Right ventricle myocardium inferior (tissue), 1 donor: ENCODE measurements around the gene STRN3. TPM values are rescaled to one million over a fixed set of nuclear protein-coding genes. Genes with fewer than 3 reads are reported as not detected.
"Not testable (repeated sequence)": the region's sequence is repeated elsewhere in the genome, so short reads cannot be mapped to it uniquely, and the experiment has no call there.

Experiments used
- ATAC-seq: fragments of 200-7000 bp; cut with Tn5 transposase; one replicate; pipeline ENCODE4 v1.9.1; 2020; ENCODE audit warnings: mild to moderate bottlenecking, moderate library complexity
- DNase-seq: peaks from one replicate; pipeline ENCODE4 v3.0.0; 2021; ENCODE audit errors: missing footprints
- intact Hi-C: fragments of 100-400 bp; cut with DNase I; formaldehyde crosslinking; loops from one replicate; pipeline ENCODE4 v1.11.0; 2022
- total RNA-seq: library from RNA; stranded (reverse); fragmentation: NEBNext Ultra II Directional; extraction: Animal tissue kit (Norgen Biotek cat#: 25700); gene quantifications from one replicate; pipeline ENCODE4 v1.2.1, GENCODE V29; 2021
- donor health status: DM: no; HTN: yes; CAD: no; lungs with severe emphysema.

Gene STRN3
- total RNA-seq, 1 donor from 2014 or later, result 48.4 TPM

DNA sequence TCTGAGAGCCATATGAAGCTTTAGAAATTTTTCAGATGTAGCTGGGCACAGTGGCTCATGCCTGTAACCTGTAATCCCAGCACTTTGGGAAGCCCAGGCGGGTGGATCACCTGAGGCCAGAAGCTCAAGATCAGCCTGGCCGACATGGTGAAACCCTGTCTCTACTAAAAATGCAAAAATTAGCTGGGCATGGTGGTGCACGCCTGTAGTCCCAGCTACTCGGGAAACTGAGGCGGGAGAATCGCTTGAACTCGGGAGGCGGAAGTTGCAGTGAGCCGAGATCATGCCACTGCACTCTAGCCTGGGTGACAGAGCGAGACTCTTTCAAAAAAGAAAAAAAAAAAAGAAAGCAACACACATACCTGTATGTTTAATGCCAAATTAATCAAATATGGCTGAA lies 16.7 kb upstream of the STRN3 start:
- ATAC-seq, DNase-seq, intact Hi-C loops: not testable (repeated sequence)

DNA sequence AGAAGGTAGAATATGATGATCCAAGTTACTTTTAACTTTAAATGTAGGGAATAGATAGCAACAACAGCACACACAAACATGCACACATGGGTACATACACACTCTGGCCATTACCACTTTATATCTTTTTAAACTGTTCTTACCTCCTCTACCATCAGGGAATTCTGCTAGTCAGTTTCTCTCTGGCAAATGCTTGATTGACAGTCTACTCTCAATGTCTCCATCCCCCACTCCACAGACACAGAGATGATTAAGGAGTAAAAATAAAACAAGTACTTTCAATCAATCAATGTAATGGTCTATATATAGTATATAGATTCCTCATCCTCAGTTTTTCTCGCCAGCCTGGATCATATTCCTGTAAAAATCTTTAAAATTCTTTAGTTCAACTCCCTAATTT lies 16.1 kb upstream of the STRN3 start:
- no peak for DNase-seq
- no peak for ATAC-seq
- intact Hi-C loops, result no loop called here

DNA sequence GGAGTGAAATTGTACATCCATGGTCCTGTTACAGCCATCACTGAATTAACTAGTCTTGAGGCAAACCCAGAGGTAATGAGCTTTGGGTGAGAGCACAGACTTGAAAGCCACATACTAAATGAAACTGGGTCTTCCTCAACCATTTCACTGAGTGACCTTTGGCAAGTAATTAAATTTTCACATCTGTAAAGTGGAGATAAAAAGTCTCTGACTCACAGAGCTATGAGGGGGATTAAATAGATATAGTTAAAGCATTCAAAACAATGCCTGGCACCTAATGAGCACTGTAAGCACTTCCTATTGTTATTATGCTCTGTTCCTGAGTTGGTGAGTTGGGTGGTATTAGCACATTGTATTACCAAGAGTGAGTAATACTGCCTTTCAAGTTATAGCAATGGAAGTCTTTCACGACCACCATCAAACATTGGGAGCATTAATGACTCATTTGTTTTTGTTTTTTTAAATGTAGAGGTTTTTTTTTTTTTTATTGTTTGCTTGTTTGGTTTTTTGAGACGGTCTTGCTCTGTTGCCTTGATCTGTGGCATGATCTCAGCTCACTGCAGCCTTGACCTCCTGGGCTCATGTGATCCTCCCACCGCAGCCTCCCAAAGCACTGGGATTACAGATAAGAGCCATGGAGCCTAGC lies 12.5 kb upstream of the STRN3 start:
- intact Hi-C loops, result no loop called here
- ATAC-seq (no peak), DNase-seq (no peak)

DNA sequence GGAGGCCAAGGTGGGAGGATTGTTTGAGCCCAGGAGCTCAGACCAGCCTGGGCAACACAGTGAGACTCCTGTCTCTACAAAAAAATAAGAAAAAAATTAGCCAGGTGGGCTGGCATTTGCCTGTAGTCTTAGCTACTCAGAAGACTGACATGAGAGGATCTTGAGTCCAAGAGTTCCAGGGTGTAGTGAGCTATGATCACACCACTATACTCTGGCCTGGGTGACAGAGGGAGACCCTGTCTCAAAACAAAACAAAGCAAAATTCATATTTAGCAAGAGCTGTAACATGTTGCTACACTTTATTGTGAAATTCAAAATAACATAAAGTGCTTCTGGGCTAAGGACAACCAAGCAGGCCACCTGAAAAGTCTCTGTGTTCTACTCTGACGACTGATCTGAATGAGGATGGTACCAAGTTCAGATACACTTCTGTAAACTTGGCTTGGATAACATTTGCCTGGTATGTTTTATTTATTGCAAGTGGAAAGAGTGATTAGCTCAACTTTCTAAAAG lies 11.6 kb upstream of the STRN3 start:
- ATAC-seq, result no peak
- no peak for DNase-seq
- intact Hi-C loops, result no loop called here

DNA sequence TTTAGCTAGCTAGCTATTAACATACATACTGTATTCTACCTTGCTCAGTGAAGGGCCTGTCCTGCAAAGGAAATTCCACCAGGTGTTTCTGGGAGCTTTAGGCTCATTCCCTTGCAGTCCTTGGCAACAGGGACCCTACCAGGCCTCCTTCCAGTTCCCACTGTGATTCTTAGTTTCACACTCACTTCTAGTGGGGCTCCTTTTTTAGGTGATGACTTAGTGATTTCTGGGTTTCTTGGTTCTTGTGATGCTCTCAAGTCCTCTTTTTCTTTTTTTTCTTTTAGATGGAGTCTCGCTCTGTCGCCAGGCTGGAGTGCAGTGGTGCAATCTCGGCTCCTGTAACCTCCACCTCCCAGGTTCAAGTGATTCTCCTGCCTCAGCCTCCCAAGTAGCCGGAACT lies 10.4 kb upstream of the STRN3 start:
- no peak for DNase-seq
- intact Hi-C loops, result no loop called here
- no peak for ATAC-seq

DNA sequence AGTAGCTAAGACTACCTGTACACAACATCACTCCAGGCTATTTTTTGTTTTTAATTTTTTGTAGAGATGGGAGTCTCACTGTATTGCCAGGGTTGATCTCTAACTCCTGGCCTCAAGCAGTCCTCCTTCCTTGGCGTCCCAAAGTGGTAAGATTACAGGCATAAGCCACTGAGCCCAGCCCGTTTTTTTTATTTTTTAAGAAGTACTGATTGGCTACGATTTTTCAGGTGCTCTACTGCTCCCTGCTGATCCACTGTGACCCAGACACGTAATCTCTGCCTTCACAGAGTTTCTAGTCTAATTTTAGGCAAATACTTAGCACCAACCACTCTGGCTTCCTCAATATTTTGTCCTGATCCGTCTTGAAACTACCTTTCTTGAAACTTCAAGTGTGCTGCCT lies 4.3 kb upstream of the STRN3 start:
- ATAC-seq (no peak), DNase-seq (no peak)

DNA sequence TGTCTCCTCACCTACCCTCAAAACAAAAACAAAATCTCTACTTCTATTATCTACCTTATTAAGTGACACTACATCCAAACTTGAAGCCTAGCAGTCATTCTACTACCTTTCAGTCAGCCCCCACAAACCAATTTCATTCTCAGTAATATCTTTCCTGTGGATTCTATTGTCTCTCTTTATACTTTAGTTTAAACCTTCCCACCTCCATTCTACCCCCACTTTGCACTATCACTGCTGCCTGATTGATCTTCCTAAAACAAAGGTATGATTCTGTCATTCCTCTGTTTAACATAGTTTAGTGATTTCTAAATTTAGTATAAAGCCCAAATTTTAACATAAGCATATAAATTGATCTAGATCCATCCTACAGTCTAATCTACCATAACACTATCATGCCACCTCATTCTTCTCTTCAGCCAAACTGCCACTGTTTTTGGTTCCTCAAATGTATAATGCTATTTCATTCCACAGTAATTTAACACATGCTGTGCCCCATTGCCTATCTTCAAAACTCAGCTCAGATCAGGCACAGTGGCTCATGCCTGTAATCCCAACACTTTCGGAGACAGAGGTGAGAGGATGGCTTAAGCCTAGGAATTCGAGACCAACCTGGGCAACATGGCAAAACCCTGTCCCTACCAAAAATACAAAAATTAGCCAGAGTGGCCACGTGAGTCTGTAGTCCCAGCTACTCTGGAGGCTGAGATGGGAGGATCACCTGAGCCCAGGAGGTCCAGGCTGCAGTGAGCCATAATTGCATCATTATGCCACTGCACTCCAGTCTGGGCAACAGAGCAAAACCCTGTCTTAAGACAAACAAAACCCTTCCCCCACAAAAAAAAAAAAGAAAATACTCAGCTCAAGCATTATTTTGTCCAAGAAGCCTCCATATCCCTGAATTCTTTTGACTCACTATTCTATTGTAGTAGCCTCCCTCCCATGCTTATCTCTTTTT lies 3.1 kb upstream of the STRN3 start:
- intact Hi-C loops, result loop anchor here (5.0 kb wide), 1 partner anchor 42 kb away; no protein-coding TSS in a partner anchor
- ATAC-seq (no peak), DNase-seq (no peak)

More for the DNA sequence above, 4.3 kb upstream of the STRN3 start:
- intact Hi-C loops, result no loop called here

DNA sequence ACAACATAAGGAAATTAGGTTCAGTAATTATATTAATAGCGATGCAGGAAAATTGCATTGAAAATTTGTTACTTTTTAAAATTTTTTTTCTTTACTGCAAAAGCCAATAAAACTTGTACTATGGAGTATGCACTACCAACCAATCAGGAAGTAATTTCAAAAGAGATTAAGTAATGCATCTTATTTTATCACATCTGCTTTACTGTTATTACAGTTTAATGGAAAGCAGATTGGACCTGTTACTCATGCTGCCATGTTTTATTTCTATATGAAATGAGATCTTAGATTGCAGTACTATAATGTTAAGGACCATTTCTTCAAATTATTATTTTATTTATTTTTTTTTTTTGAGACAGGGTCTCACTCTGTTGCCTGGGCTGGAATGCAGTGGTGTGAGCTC lies 1.7 kb upstream of the STRN3 start:
- DNase-seq (no peak), ATAC-seq (no peak)
- intact Hi-C loops, result loop anchor here (5.0 kb wide), 1 partner anchor 41 kb away; no protein-coding TSS in a partner anchor

DNA sequence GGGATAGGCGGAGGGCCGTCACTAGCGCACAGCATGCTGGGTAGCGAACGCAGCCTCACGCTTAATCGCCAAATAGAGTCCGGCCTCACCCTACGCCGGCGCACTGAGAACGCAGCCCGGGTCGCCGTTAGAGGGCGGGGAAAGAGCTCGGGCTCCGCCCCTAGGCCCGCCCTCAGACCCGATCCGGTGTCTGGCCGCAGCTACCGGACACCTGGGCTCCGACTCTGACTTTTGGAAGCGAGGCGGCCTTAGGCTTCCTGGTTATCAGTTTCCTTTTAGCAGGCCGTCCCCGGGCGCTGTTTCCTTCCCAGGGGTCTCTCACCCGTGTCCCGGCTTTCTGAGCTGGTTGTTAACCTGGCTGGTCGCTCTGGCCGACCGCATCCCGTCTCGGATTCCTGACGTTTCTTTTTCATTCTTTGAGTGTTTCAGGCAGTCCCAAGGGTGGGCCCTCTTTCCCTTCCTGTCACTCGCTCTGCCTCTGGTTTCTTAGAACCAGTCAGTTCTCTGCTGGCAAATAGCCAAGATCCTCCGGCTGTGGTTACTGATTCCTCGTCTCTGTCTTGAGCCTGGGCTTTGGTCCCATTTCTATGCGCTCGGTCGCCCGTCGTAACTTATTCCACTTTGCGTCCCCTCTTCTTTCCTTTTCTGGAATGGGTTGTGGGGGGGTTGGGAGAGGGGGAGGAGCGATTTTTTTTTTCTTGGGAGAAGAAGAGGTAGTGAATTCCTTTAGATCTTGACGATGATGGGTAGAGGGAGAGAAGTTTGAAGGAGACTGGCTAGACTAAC lies 464 bp upstream of the STRN3 start:
- intact Hi-C loops, result loop anchor here (5.0 kb wide), 1 partner anchor 39 kb away; no protein-coding TSS in a partner anchor
- DNase-seq (peak; percentile 98), ATAC-seq (peak; percentile 99)

DNA sequence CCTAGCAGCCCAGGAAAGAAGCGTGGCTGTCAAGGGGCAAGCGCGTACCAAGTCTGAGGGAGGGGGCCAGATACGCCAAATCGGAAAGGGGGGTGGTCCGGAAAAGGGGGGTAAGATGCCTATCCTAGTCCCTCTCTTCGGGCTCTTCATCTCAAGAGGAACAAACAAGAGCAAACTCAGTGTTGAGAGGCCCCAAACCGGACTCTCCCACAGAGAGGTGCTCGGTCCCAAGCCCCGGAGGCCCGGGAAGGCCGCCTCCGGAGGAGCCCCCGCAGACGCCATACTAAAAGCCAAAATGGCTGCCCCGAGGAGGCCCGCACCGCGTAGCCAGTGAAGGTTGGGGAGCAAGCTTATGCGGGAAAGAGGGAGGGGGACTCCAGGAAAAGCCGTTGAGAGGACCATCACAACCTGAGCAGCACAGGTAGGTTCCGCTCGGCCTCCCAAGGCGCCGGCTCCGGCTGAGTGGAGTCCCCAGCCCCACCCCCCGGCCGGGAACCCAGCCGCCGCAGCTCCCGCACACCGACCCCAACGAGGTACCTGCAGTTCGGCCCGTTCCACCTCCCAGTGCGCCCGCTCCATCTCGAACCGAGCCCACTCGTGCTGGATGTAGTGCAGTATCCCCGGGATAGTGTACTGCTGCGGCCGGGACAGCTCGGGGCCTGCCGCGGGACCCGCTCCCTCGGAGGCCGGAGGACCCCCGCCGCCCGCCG lies 657 bp downstream of the STRN3 start, which contains the start of gene AP4S1:
Gene AP4S1, plus strand, starts transcription at position 283 of the 710 bp plus-strand sequence. CDS start 40,548 bp downstream, outside the sequence.
- ATAC-seq (peak; percentile 27), DNase-seq (peak; percentile 72)
- intact Hi-C loops, result loop anchor here (5.0 kb wide), 1 partner anchor 38 kb away; no protein-coding TSS in a partner anchor

DNA sequence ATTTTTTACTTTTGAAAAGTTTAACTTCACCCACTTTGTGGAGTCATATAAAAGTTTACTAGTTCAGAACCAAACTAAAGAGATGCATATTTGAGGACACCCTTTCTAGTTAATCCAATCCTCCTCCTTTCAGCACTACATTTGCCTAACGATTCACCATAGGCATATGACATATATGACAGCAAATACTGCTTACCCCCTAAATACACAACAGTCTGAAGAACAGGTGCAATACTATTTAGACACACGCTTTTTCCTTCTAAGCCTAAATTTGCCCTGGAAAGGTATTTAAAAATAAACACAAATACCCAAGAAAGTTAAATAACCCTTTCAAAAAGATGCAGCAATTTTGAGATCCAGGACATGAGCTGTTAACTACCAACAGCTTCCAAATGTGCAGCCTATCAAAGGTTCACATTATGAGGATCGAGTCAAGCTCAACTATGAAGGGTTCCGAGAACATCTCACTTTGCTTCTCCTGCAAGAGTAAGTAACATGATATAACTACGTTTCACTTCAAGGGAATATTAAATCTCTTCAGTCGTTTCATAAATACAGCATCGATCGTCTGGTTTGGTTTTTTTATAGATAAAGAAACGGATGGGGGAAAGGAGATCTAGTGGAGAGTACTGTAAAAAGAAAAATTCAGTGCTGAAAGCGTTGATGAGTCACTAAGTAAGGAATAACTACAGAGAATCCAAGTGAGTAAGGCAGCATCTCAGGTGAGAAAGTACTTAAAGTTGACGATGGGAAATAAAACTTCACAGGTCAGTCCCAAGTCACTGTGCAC lies 1.4 kb downstream of the STRN3 start:
- ATAC-seq, result no peak
- no peak for DNase-seq
- intact Hi-C loops, result loop anchor here (5.0 kb wide), 1 partner anchor 37 kb away; no protein-coding TSS in a partner anchor

DNA sequence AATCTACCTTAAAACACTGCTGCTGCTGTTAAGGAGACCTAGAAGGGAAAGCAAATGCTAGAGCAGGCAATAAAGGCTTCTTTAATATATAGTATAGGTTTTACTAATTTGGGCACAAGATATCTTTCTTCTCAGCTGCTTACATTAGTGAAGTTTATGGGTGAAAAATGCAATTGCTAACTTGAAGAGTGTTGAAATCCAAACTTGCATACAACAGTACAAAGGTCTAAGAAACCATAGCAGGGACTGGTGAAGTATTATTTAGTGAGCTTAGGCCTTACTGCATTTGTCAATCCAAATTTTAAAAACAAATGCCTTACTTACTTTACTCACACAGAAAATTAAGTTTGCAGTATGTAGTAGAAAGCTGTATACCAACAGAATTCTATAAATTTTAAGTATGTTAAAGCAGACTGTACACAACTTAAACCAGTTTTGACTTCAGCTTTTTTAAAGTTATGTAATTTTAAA lies 2.1 kb downstream of the STRN3 start:
- no peak for ATAC-seq
- intact Hi-C loops, result no loop called here
- DNase-seq, result no peak

DNA sequence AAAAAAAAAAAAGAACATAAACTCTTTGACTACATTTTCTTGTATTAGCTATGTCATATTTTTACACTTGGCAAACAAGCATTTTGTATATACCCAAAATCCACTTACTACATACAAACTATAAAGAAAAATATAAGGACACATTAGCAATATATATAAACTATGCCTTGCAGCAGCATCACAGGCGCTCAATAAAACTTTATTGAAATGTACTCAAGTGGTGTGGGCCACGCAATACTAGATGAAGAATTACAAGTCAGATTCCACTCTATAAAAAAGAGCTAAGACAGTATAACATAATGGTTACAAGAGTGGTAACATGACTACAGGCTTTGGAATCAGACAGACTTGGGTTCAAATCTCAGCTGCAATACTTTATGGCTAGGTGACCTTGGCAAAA lies 3.8 kb downstream of the STRN3 start:
- DNase-seq, result no peak
- intact Hi-C loops, result no loop called here
- ATAC-seq, result no peak

DNA sequence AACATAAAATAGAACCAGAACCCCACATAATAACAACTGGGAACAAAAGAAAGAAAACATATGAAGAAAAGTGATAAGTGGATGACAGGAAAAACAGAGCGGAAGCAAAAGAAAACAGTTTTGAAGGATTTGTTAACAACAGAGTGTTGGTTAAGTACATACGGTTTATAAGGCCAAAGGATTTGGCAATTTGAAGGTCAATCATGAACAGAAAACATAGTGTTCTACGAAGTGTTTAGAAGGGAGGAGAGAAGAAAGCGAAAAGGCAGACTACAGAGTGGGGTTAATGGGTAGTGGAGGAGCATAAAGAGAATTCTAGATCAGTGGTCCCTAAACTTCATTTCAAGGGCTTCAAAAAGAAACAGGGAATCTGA lies 4.6 kb downstream of the STRN3 start:
- intact Hi-C loops, result no loop called here
- DNase-seq (no peak), ATAC-seq (no peak)

DNA sequence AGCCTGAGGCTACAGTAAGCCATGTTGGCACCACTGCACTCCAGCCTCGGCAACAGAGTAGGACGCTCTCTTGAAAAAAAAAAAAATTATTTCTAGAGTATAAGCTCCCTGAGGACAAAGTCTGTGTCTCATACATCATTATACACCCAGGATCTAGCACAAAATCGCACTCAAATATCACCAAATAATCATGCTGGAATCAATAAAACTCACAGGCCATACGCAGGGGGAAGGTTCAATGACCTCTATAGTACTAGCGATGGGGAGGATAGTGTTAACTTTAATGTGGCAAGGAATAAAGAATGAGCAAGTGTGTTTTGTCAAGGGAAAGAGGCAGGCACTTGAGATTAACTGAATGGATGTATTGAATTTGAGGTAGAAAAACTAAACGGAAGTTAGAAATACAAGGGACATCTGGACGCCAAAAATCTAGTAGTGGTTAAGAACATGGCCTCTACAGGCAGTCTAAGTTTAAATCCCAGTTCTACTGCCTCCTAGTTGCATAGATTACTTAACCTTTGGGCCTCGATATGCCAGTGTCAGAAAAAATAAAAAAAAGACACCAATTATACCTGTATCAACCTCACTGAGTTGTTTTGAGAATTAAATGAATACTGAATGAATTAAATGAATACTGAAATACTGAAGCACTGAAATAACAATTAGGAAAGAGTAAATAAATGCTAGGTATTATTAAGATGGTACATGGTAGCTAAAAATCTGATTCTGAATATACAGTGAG lies 5.2 kb downstream of the STRN3 start:
- DNase-seq (no peak), ATAC-seq (no peak)
- intact Hi-C loops, result no loop called here

DNA sequence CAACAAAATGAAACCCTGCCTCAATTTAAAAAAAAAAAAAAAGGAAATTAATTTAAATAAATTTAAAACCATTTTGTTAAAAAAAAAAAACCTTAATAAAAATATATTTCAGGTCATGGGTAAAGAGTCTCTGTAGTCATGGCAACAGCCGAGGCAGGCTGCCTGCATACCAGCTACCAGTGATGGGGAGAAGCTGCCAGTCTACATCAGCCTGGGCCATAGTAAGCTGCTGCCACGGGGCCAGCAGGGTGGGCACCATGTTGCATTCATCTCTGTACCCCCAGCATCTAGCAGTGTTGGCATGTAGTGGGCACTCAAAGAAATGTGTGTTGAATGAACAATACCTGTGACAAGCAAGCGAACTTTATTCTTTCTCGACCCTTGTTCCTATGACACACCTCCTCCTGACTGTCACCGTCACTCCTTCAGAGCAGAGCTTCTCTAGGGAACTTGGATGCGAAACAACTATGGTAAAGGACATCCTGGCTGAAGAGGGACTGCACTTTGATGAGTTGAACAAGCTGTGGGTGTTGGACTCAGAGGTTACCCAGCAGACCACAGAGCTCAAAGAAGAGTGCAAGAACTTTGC lies 8.0 kb downstream of the STRN3 start:
- intact Hi-C loops, result no loop called here
- ATAC-seq (no peak), DNase-seq (no peak)
